GM12878 (cell line): ENCODE results near the gene XCR1. TPM values are rescaled to one million over a fixed set of nuclear protein-coding genes. Genes with fewer than 3 reads are reported as not detected.

Source experiments
- ATAC-seq: fragments of 200-7000 bp; cut with Tn5 transposase; 3 replicates; pipeline ENCODE4 v1.9.1; 2020; ENCODE audit warnings: mild to moderate bottlenecking, moderate library complexity
- BruUV-seq: library from RNA; stranded (reverse); fragments of 400-500 nt; replicated peaks from 2 replicates; lab custom pipeline; 2021; lab: Mats Ljungman, UMichigan
- CTCF ChIA-PET: fragments of 300-600 bp; sonication (Branson Sonifier 250); formaldehyde crosslinking; extraction: SDS; loops from one replicate; lab custom pipeline; 2021; ENCODE audit warnings: inconsistent platforms; lab: Yijun Ruan, JAX
- POLR2A ChIA-PET: fragments of 350-600 bp; formaldehyde crosslinking; extraction: SDS; loops from one replicate; lab custom pipeline; 2021; ENCODE audit warnings: inconsistent platforms; lab: Charles Lee
- RAD21 ChIA-PET: fragments of 300-600 bp; sonication (Branson Sonifier 250); formaldehyde crosslinking; loops from one replicate; lab custom pipeline; 2023; ENCODE audit warnings: antibody characterized with exemption; ENCODE audit not compliant: unreplicated experiment; lab: Charles Lee
- SMC1A ChIA-PET: fragments of 300-600 bp; sonication (Branson Sonifier 250); formaldehyde crosslinking; loops from one replicate; lab custom pipeline; 2023; ENCODE audit not compliant: unreplicated experiment, uncharacterized antibody; lab: Charles Lee
- DNase-seq: peaks from one replicate; pipeline ENCODE4 v3.0.0-alpha.2; 2011; ENCODE audit warnings: low read depth, low spot score
- FAIRE-seq: peaks from 3 replicates; lab custom pipeline; 2011; peaks lifted over from hg19 to GRCh38; lab: Jason Lieb, UNC
- H2AFZ ChIP-seq: 2 replicates; pipeline ENCODE4 v1.6.0; 2011; ENCODE audit warnings: low read depth, low read length, control low read depth; ENCODE audit not compliant: control insufficient read depth
- H3K27ac ChIP-seq: 2 replicates; pipeline ENCODE4 v1.5.1; 2011; ENCODE audit warnings: control low read depth; ENCODE audit not compliant: control insufficient read depth, insufficient read depth
- H3K27me3 ChIP-seq, 2 experiments: replicated peaks in 1 of 2; 2 replicates each; pipeline versions ENCODE4 v1.6.0 to v1.6.1; 2011; ENCODE audit warnings: low read length in 1 of 2; ENCODE audit not compliant: control insufficient read depth in 2 of 2, insufficient read depth in 2 of 2
- H3K36me3 ChIP-seq, 2 experiments: 2 replicates each; pipeline ENCODE4 v1.5.1; 2011; ENCODE audit warnings: low read length in 1 of 2; ENCODE audit not compliant: control insufficient read depth in 2 of 2, insufficient read depth in 2 of 2
- H3K4me1 ChIP-seq: 2 replicates; pipeline ENCODE4 v1.6.1; 2011; ENCODE audit warnings: mild to moderate bottlenecking, low read length, moderate library complexity, mixed read lengths; ENCODE audit not compliant: control insufficient read depth, insufficient read depth
- H3K4me2 ChIP-seq: 2 replicates; pipeline ENCODE4 v1.6.0; 2011; ENCODE audit warnings: control low read depth; ENCODE audit not compliant: control insufficient read depth, insufficient read depth
- H3K4me3 ChIP-seq: fragments of 200-600 bp; sonication (generic); 2 replicates; pipeline ENCODE4 v1.5.1; 2016
- H3K79me2 ChIP-seq: 2 replicates; pipeline ENCODE4 v1.6.0; 2011; ENCODE audit warnings: low read length; ENCODE audit not compliant: control insufficient read depth, insufficient read depth
- H3K9ac ChIP-seq: 2 replicates; pipeline ENCODE4 v1.8.0; 2011; ENCODE audit warnings: low read length, control low read depth, mixed read lengths; ENCODE audit not compliant: control insufficient read depth, insufficient read depth
- H3K9me3 ChIP-seq: replicated peaks from 3 replicates; pipeline ENCODE4 v1.5.1; 2011; ENCODE audit warnings: mild to moderate bottlenecking, low read length; ENCODE audit not compliant: control insufficient read depth, insufficient read depth
- H4K20me1 ChIP-seq: 2 replicates; pipeline ENCODE4 v1.6.0; 2011; ENCODE audit not compliant: control insufficient read depth, insufficient read depth
- BMI1 ChIP-seq: fragments of 450-650 bp; IDR thresholded peaks from 2 replicates; pipeline ENCODE4 v1.6.1; 2016; ENCODE audit warnings: mild to moderate bottlenecking, moderate library complexity, borderline replicate concordance
- CBX5 ChIP-seq: sonication (generic); IDR thresholded peaks from 2 replicates; pipeline ENCODE4 v1.6.1; 2016; ENCODE audit warnings: low read depth, moderate library complexity, mild to moderate bottlenecking, inconsistent platforms
- CUX1 ChIP-seq: IDR thresholded peaks from 2 replicates; pipeline ENCODE4 v1.6.1; 2012; ENCODE audit warnings: improper control_type of control experiment, low read depth, low read length; ENCODE audit not compliant: insufficient replicate concordance
- FOXK2 ChIP-seq: fragments of 450-650 bp; IDR thresholded peaks from 2 replicates; pipeline ENCODE4 v1.6.1; 2017; ENCODE audit warnings: mild to moderate bottlenecking, moderate library complexity
- HDGF ChIP-seq: fragments of 450-650 bp; IDR thresholded peaks from 2 replicates; pipeline ENCODE4 v1.6.1; 2016; ENCODE audit warnings: antibody characterized with exemption
- MYB ChIP-seq: fragments of 150-350 bp; IDR thresholded peaks from 2 replicates; pipeline ENCODE4 v1.6.1; 2014; ENCODE audit warnings: mild to moderate bottlenecking, low read depth, low read length, borderline replicate concordance
- NFIC ChIP-seq: IDR thresholded peaks from 2 replicates; pipeline ENCODE4 v1.6.1; 2012; ENCODE audit warnings: low read depth, mild to moderate bottlenecking, inconsistent platforms, low read length, moderate library complexity
- ZNF24 ChIP-seq: fragments of 450-650 bp; IDR thresholded peaks from 2 replicates; pipeline ENCODE4 v1.6.1; 2017; ENCODE audit warnings: antibody characterized with exemption, mild to moderate bottlenecking
- in situ Hi-C: fragments of 300-500 bp; cut with MboI; formaldehyde crosslinking; loops from 9 replicates; pipeline ENCODE4 v1.14.3; 2018; ENCODE audit warnings: mixed read lengths
- intact Hi-C: fragments of 100-400 bp; cut with micrococcal nuclease; formaldehyde crosslinking; loops from one replicate; pipeline ENCODE4 v1.14.2; 2022; ENCODE audit not compliant: unreplicated experiment
- polyA plus RNA-seq, 11 experiments: library from polyadenylated mRNA; depleted of rRNA in 4 of 11; unstranded in 6 of 11; stranded (reverse) in 5 of 11; fragments of >200 nt; fragmentation: Nextera tagmentation in 4 of 11; fragmentation: Illumina TruSeq in 1 of 11; extraction: Ambion mirVana in 4 of 11; extraction: Trizol in 1 of 11; gene quantifications; 1 replicate in 1 of 11; 2 replicates in 10 of 11; pipeline versions ENCODE4 v1.2.1 to v1.2.3, GENCODE V29; 2011 to 2016; ENCODE audit warnings: inconsistent platforms in 2 of 11, missing spikeins in 2 of 11, low read depth in 1 of 11
- total RNA-seq, 4 experiments: library from RNA; depleted of rRNA in 3 of 4; stranded (reverse); fragments of >200 nt in 3 of 4; fragmentation: Illumina TruSeq in 1 of 4; extraction: Trizol in 1 of 4; gene quantifications; 2 replicates each; pipeline versions ENCODE4 v1.2.1 to v1.2.3, GENCODE V29; 2013 to 2021

XCR1 gene
- total and polyA plus RNA-seq, 10 of the 15 experiments (the other 5 are each of a cell fraction or from before 2014, with no cell fraction given): 0.02 to 0.29 (median 0.13) TPM; not detected in 2

- no peak overlapping the region for H3K27ac ChIP-seq
- SMC1A ChIA-PET: interaction anchor here (0.7 to 5.8 kb wide), 6 partner anchors 10 to 1027 kb away, joined by 3 to 45 read pairs (median 6); partner anchors contain the start of gene CXCR6
- in situ Hi-C loops (loop anchor here (10.0 kb wide), 1 partner anchor 313 kb away; no protein-coding TSS in a partner anchor), intact Hi-C loops (no loop called here)
- H3K9me3 ChIP-seq: no peaks in the 10 kb centered on the region; the same call in none of the 3 replicates
- no peaks in the 10 kb centered on the region for H3K27me3 ChIP-seq
- H3K4me3 ChIP-seq: no peak overlapping the region
- no peaks in the 10 kb centered on the region for H3K36me3 ChIP-seq
- FAIRE-seq (no peak), DNase-seq (no peak), ATAC-seq (no peak)
- H3K9ac ChIP-seq: no peak overlapping the region
- POLR2A ChIA-PET: no interaction called here
- BruUV-seq: no TSS peak
- no peak overlapping the region for H2AFZ ChIP-seq
- CTCF ChIA-PET: interaction anchor here (0.7 to 8.9 kb wide), 10 partner anchors 9 to 1026 kb away, joined by 3 to 110 read pairs (median 4); no protein-coding TSS in a partner anchor
- no peaks in the 10 kb centered on the region for H4K20me1 ChIP-seq
- RAD21 ChIA-PET: interaction anchor here (0.8 to 6.1 kb wide), 4 partner anchors 9 to 152 kb away, joined by 3 to 67 read pairs (median 4); no protein-coding TSS in a partner anchor
- no peak for TF ChIP-seq FOXK2
- no peak for TF ChIP-seq CBX5
- TF ChIP-seq BMI1: no peak
- no peak for TF ChIP-seq MYB
- TF ChIP-seq ZNF24: no peak
- TF ChIP-seq NFIC: no peak
- TF ChIP-seq CUX1: no peak
- TF ChIP-seq HDGF: no peak
- H3K79me2 ChIP-seq: no peaks in the 10 kb centered on the region
- no peak overlapping the region for H3K4me2 ChIP-seq
- peaks cover 21% of the 10 kb centered on the region for H3K4me1 ChIP-seq
Measured at GRCh38 chr3:46067401-46067800, 40.1 kb upstream of the XCR1 start.
